ENCODE data around the gene TUBE1. TPM values are rescaled to one million over a fixed set of nuclear protein-coding genes. Genes with fewer than 3 reads are reported as not detected.

The TUBE1 gene
- total RNA-seq, 1 donor from 2014 or later = 4.3 TPM

DNA sequence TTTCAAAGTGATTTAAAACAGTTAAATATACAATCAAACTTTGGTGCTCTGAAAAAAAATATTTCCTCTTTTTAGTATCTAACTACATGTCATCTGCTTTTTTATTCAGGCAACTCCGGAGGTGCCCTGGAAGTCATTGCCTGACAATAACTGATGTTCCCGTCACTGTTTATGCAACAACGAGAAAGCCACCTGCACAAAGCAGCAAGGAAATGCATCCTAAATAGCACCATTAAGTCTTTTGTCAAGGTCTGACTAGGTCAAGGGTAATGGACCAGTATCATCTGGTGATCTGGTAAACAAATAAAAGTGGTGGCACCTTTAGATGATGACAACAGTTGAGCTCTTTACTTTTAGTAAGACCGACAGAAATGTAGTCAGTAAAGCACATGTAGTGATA is 13.3 kb upstream of the TUBE1 start:
- no peak for TF ChIP-seq CTCF (conservative IDR thresholded peaks at IDR 0.05; ENCODE audit: low read depth, low read length)
- H3K4me3 ChIP-seq (ENCODE audit: low read depth, low read length) = no peak overlapping the region
- no peak for DNase-seq (ENCODE audit: low read depth)

GRCh38 chr6:112096901-112097300 is 9.6 kb upstream of the TUBE1 start:
- H3K4me3 ChIP-seq (ENCODE audit: low read depth, low read length) = no peak overlapping the region
- DNase-seq (ENCODE audit: low read depth) = no peak
- TF ChIP-seq CTCF (conservative IDR thresholded peaks at IDR 0.05; ENCODE audit: low read depth, low read length) = no peak

GRCh38 chr6:112087916-112088315 is 634 bp upstream of the TUBE1 start:
- DNase-seq (ENCODE audit: low read depth) = no peak
- TF ChIP-seq CTCF (conservative IDR thresholded peaks at IDR 0.05; ENCODE audit: low read depth, low read length) = no peak
- peak overlapping the region; percentile 73 for H3K4me3 ChIP-seq (ENCODE audit: low read depth, low read length)

- peak; percentile 32 for DNase-seq (ENCODE audit: low read depth)
- TF ChIP-seq CTCF (conservative IDR thresholded peaks at IDR 0.05; ENCODE audit: low read depth, low read length) = peak; percentile 48
- peak overlapping the region; percentile 73 for H3K4me3 ChIP-seq (ENCODE audit: low read depth, low read length)
These were observed 542 bp downstream of the TUBE1 start for GRCh38 chr6:112086744-112087135.

- no peak for TF ChIP-seq CTCF (conservative IDR thresholded peaks at IDR 0.05; ENCODE audit: low read depth, low read length)
- no peak for DNase-seq (ENCODE audit: low read depth)
- no peak overlapping the region for H3K4me3 ChIP-seq (ENCODE audit: low read depth, low read length)
These were observed 1.8 kb downstream of the TUBE1 start for GRCh38 chr6:112085286-112086065.

GRCh38 chr6:112081569-112081968 is 5.7 kb downstream of the TUBE1 start:
- no peak for TF ChIP-seq CTCF (conservative IDR thresholded peaks at IDR 0.05; ENCODE audit: low read depth, low read length)
- no peak overlapping the region for H3K4me3 ChIP-seq (ENCODE audit: low read depth, low read length)
- no peak for DNase-seq (ENCODE audit: low read depth)

GRCh38 chr6:112066606-112067005 is 20.7 kb downstream of the TUBE1 start:
- no peak overlapping the region for H3K4me3 ChIP-seq (ENCODE audit: low read depth, low read length)
- no peak for TF ChIP-seq CTCF (conservative IDR thresholded peaks at IDR 0.05; ENCODE audit: low read depth, low read length)
- no peak for DNase-seq (ENCODE audit: low read depth)

All from epithelial cell of proximal tubule (primary cell).